OCI-LY7 (cell line): ENCODE data around the gene UQCR10. TPM values are rescaled to one million over a fixed set of nuclear protein-coding genes. Genes with fewer than 3 reads are reported as not detected.
A peak's percentile ranks its signal among the peaks of the same experiment; 100 is the strongest.

Experiments
- BruUV-seq: library from RNA; stranded (reverse); fragments of 400-500 nt; replicated peaks from 2 replicates; lab custom pipeline; 2021; lab: Mats Ljungman, UMichigan
- CTCF ChIA-PET: fragments of 300-600 bp; sonication (Branson Sonifier 250); formaldehyde crosslinking; loops from one replicate; lab custom pipeline; 2022; ENCODE audit warnings: antibody characterized with exemption; ENCODE audit not compliant: unreplicated experiment; lab: Charles Lee
- POLR2A ChIA-PET: fragments of 300-600 bp; sonication (Branson Sonifier 250); formaldehyde crosslinking; loops from one replicate; lab custom pipeline; 2022; ENCODE audit warnings: antibody characterized with exemption; lab: Charles Lee
- DNase-seq: peaks from one replicate; pipeline ENCODE4 v3.0.0-alpha.2; 2015; ENCODE audit warnings: low spot score
- H2AFZ ChIP-seq: fragments of 200-600 bp; sonication (generic), shearing (Covaris generic); 2 replicates; pipeline ENCODE4 v1.6.1; 2014; ENCODE audit warnings: mild to moderate bottlenecking, antibody characterized with exemption, low read length, moderate library complexity
- H3K27ac ChIP-seq: fragments of 200-600 bp; sonication (generic); 2 replicates; pipeline ENCODE4 v1.5.1; 2014; ENCODE audit warnings: mixed run types, low read depth, mild to moderate bottlenecking, moderate library complexity, low read length, inconsistent platforms; ENCODE audit not compliant: poor library complexity, severe bottlenecking
- H3K36me3 ChIP-seq: fragments of 200-600 bp; sonication (generic); 2 replicates; pipeline ENCODE4 v1.6.1; 2014; ENCODE audit warnings: mild to moderate bottlenecking, antibody characterized with exemption, low read length, moderate library complexity, mixed read lengths; ENCODE audit not compliant: insufficient read depth
- H3K4me1 ChIP-seq: fragments of 200-600 bp; sonication (generic); 2 replicates; pipeline ENCODE4 v1.5.1; 2014; ENCODE audit warnings: mild to moderate bottlenecking, low read length; ENCODE audit not compliant: insufficient read depth, poor library complexity, severe bottlenecking
- H3K4me2 ChIP-seq: fragments of 200-600 bp; sonication (generic); 2 replicates; pipeline ENCODE4 v1.6.1; 2014; ENCODE audit warnings: mild to moderate bottlenecking, low read length
- H3K4me3 ChIP-seq: fragments of 200-600 bp; sonication (generic); 2 replicates; pipeline ENCODE4 v1.5.1; 2014; ENCODE audit warnings: mild to moderate bottlenecking, low read depth, low read length; ENCODE audit not compliant: poor library complexity, severe bottlenecking
- H3K79me2 ChIP-seq: fragments of 200-600 bp; sonication (generic); 2 replicates; pipeline ENCODE4 v1.6.1; 2016; ENCODE audit warnings: low read depth, mild to moderate bottlenecking, low read length, moderate library complexity, mixed read lengths; ENCODE audit not compliant: insufficient read depth
- H3K9me2 ChIP-seq: fragments of 200-600 bp; sonication (generic); 2 replicates; pipeline ENCODE4 v1.6.1; 2016; ENCODE audit warnings: mild to moderate bottlenecking, low read length, mixed read lengths; ENCODE audit not compliant: insufficient read depth
- H3K9me3 ChIP-seq: fragments of 200-600 bp; sonication (generic); 2 replicates; pipeline ENCODE4 v1.6.1; 2014; ENCODE audit warnings: mild to moderate bottlenecking, mixed run types, low read length, mixed read lengths
- H4K20me1 ChIP-seq: fragments of 200-600 bp; sonication (generic); 2 replicates; pipeline ENCODE4 v1.6.1; 2014; ENCODE audit warnings: mild to moderate bottlenecking, antibody characterized with exemption, low read length, moderate library complexity, mixed read lengths; ENCODE audit not compliant: insufficient read depth
- EZH2phosphoT487 ChIP-seq: fragments of 200-600 bp; sonication (generic); IDR thresholded peaks from 2 replicates; pipeline ENCODE4 v1.6.1; 2018; ENCODE audit warnings: low read depth, borderline replicate concordance, mild to moderate bottlenecking, mixed run types, antibody characterized with exemption, low read length, moderate library complexity, mixed read lengths
- intact Hi-C: fragments of 100-400 bp; cut with micrococcal nuclease; formaldehyde crosslinking; loops from one replicate; pipeline ENCODE4 v1.10.0; 2022; ENCODE audit not compliant: unreplicated experiment
- total RNA-seq, 2 experiments: library from RNA; depleted of rRNA in 1 of 2; stranded (reverse); fragments of >200 nt in 1 of 2; shearing (Covaris generic) in 1 of 2; gene quantifications; 2 replicates each; pipeline ENCODE4 v1.2.3, GENCODE V29; 2014 to 2022
- TF ChIP-seq, protein P1 (sequence below): fragments of 200-600 bp; sonication (generic); conservative IDR thresholded peaks from 2 replicates; pipeline ENCODE4 v1.5.1; 2014; ENCODE audit warnings: mild to moderate bottlenecking, antibody characterized with exemption, low read length, moderate library complexity, mixed read lengths

UQCR10 gene
- total RNA-seq, 2 experiments from 2014 or later = 104 to 108 TPM

DNA sequence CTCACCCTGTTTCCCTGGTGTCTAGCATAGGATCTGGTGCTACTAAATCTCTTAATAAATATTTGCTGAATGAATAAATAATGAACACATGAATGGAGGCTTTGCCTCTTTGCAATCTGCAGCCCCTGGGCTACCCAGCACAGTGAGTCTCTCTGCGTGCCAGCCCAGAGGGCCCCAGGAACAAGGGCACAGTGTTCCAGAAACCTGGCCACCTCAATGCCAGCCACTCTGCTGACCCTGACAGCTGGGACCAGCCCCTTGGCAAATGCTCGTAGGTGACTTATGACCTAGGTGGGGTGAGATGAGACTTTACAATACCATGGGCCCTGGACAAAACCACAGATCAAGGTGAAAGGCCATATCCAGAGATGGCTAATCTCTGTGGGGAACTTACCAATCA lies 31.6 kb downstream of the UQCR10 start:
- no peak for DNase-seq
- Histone ChIP-seq H3K4me1 (peaks cover 26% of the 10 kb centered on the region), H4K20me1 (no peaks in the 10 kb centered on the region), H3K36me3 (peaks cover 81% of the 10 kb centered on the region; the same call in 1 of the 2 replicates), H3K27ac (no peak overlapping the region), H3K4me3 (peak overlapping the region; percentile 2), H3K9me3 (no peaks in the 10 kb centered on the region), H3K9me2 (no peaks in the 10 kb centered on the region), H2AFZ (no peak overlapping the region), H3K4me2 (peak overlapping the region; percentile 37), H3K79me2 (no peaks in the 10 kb centered on the region)
- no TSS peak for BruUV-seq
- no peak for TF ChIP-seq EZH2phosphoT487
- TF ChIP-seq, protein P1, sequence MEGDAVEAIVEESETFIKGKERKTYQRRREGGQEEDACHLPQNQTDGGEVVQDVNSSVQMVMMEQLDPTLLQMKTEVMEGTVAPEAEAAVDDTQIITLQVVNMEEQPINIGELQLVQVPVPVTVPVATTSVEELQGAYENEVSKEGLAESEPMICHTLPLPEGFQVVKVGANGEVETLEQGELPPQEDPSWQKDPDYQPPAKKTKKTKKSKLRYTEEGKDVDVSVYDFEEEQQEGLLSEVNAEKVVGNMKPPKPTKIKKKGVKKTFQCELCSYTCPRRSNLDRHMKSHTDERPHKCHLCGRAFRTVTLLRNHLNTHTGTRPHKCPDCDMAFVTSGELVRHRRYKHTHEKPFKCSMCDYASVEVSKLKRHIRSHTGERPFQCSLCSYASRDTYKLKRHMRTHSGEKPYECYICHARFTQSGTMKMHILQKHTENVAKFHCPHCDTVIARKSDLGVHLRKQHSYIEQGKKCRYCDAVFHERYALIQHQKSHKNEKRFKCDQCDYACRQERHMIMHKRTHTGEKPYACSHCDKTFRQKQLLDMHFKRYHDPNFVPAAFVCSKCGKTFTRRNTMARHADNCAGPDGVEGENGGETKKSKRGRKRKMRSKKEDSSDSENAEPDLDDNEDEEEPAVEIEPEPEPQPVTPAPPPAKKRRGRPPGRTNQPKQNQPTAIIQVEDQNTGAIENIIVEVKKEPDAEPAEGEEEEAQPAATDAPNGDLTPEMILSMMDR = no peak
- ChIA-PET POLR2A (no interaction called here), CTCF (no interaction called here)
- intact Hi-C loops = no loop called here

DNA sequence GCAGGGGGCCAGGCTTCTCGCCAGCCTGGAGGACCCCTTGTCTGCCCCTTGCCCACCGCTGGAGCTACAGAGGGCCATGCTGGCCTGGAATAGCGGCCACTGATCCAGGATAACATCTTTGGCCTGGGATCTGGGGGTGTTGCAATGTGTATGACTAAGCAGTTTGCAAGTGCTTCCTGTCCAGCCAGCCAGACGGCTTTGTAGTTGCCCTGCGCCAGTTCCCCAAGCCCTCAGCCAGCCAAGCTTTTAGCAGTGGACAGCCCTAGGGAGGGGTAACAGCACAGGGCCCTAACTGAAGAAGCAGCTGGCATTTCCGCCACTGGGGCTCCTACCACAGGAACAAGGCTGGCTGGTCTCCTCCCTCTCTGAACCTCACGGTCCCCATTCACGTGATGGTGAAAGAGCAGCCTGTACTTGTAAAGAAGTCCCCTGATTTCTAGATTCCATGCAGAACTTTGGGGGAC lies 32.1 kb downstream of the UQCR10 start:
- intact Hi-C loops = no loop called here
- Histone ChIP-seq H4K20me1 (no peaks in the 10 kb centered on the region), H3K36me3 (peaks cover 86% of the 10 kb centered on the region), H3K27ac (no peak overlapping the region), H3K9me3 (no peaks in the 10 kb centered on the region), H2AFZ (no peak overlapping the region), H3K79me2 (no peaks in the 10 kb centered on the region), H3K4me1 (peaks cover 26% of the 10 kb centered on the region), H3K4me3 (no peak overlapping the region), H3K9me2 (no peaks in the 10 kb centered on the region), H3K4me2 (peak overlapping the region; percentile 37; the same call in 1 of the 2 replicates)
- DNase-seq = no peak
- CTCF ChIA-PET = no interaction called here
- BruUV-seq = no TSS peak
- POLR2A ChIA-PET = no interaction called here
- TF ChIP-seq, protein P1 = no peak

DNA sequence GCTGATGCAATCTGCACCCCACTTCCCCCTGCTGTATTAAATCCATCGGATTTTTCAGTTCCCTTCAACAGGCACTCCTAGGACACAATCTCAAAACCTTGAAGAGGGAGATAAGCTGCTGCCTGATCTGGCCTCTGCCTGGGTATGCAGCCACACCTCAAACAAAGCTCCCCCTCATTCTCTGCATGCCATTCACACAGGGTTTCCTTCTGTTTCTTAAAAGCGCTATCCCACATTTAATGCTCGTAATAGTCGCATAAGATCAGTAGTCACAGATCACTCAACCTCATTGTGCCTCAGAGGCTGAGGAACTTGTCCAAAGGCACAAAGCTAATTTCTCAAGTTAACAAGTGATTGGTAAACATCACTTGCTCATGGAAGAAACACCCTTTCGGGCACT lies 34.0 kb downstream of the UQCR10 start:
- Histone ChIP-seq H3K9me2 (no peaks in the 10 kb centered on the region), H3K9me3 (no peaks in the 10 kb centered on the region), H3K4me1 (peaks cover 26% of the 10 kb centered on the region), H3K36me3 (peaks cover 86% of the 10 kb centered on the region), H4K20me1 (no peaks in the 10 kb centered on the region), H3K79me2 (no peaks in the 10 kb centered on the region), H3K4me2 (no peak overlapping the region), H2AFZ (no peak overlapping the region), H3K4me3 (no peak overlapping the region), H3K27ac (no peak overlapping the region)
- BruUV-seq = no TSS peak
- TF ChIP-seq, protein P1 = no peak
- no peak for TF ChIP-seq EZH2phosphoT487
- POLR2A ChIA-PET = no interaction called here
- CTCF ChIA-PET = no interaction called here
- intact Hi-C loops = no loop called here
- DNase-seq = no peak
